Activated naive CD8-positive, alpha-beta T cell treated with anti-CD3 and anti-CD28 coated beads, Interleukin-2, amount 50 U/mL, for 16 hours (primary cell): Measurements from ENCODE around the gene PLS1.
"Not testable (repeated sequence)": the region's sequence is repeated elsewhere in the genome, so short reads cannot be mapped to it uniquely, and the experiment has no call there.

Experiments
- DNase-seq: peaks from one replicate; pipeline ENCODE4 v3.0.0-alpha.2; 2020; ENCODE audit warnings: low read depth, low spot score

Gene PLS1

GRCh38 chr3:142693136-142693853, 97.1 kb downstream of the PLS1 start:
- no peak for DNase-seq

GRCh38 chr3:142694225-142694624, 98.0 kb downstream of the PLS1 start:
- DNase-seq = no peak

- DNase-seq = no peak
These were observed 109.0 kb downstream of the PLS1 start for GRCh38 chr3:142705198-142705597.

GRCh38 chr3:142706321-142707127, 110.3 kb downstream of the PLS1 start:
- DNase-seq = no peak

GRCh38 chr3:142709207-142709606, 113.0 kb downstream of the PLS1 start:
- DNase-seq = no peak

- DNase-seq = not testable (repeated sequence)
These were observed 118.7 kb downstream of the PLS1 start for GRCh38 chr3:142714882-142715281.

- no peak for DNase-seq
These were observed 119.9 kb downstream of the PLS1 start for GRCh38 chr3:142716102-142716501.

- no peak for DNase-seq
These were observed 127.4 kb downstream of the PLS1 start for GRCh38 chr3:142723665-142723967.

GRCh38 chr3:142723968-142724681, 127.9 kb downstream of the PLS1 start, which contains the start of gene TRPC1:
TRPC1 (plus strand) TSS chr3:142724034; CDS start chr3:142724560, 526 bp downstream.
- DNase-seq = peak; percentile 47

- DNase-seq = no peak
These were observed 128.6 kb downstream of the PLS1 start for GRCh38 chr3:142724682-142725356.

GRCh38 chr3:142725357-142725739, 129.2 kb downstream of the PLS1 start:
- DNase-seq = no peak

- DNase-seq = no peak
These were observed 129.8 kb downstream of the PLS1 start for GRCh38 chr3:142726017-142726416.

- DNase-seq = no peak
These were observed 135.9 kb downstream of the PLS1 start for GRCh38 chr3:142732066-142732465.

- DNase-seq = no peak
These were observed 138.6 kb downstream of the PLS1 start for GRCh38 chr3:142734834-142735233.

GRCh38 chr3:142735462-142735861, 139.3 kb downstream of the PLS1 start:
- DNase-seq = no peak

- DNase-seq = no peak
These were observed 142.2 kb downstream of the PLS1 start for GRCh38 chr3:142738396-142738795.

- DNase-seq = no peak
These were observed 150.5 kb downstream of the PLS1 start for GRCh38 chr3:142746646-142747045.

GRCh38 chr3:142750531-142750930, 154.3 kb downstream of the PLS1 start:
- DNase-seq = not testable (repeated sequence)

GRCh38 chr3:142752605-142753004, 156.4 kb downstream of the PLS1 start:
- not testable (repeated sequence) for DNase-seq

GRCh38 chr3:142754494-142754893, 158.3 kb downstream of the PLS1 start:
- no peak for DNase-seq
